SW480 (cell line): Measurements from ENCODE around the gene CLN6.

ENCODE experiments used
- DNase-seq: peaks from one replicate; pipeline ENCODE4 v3.0.0-alpha.2; 2016; ENCODE audit warnings: low spot score

CLN6 gene

DNA sequence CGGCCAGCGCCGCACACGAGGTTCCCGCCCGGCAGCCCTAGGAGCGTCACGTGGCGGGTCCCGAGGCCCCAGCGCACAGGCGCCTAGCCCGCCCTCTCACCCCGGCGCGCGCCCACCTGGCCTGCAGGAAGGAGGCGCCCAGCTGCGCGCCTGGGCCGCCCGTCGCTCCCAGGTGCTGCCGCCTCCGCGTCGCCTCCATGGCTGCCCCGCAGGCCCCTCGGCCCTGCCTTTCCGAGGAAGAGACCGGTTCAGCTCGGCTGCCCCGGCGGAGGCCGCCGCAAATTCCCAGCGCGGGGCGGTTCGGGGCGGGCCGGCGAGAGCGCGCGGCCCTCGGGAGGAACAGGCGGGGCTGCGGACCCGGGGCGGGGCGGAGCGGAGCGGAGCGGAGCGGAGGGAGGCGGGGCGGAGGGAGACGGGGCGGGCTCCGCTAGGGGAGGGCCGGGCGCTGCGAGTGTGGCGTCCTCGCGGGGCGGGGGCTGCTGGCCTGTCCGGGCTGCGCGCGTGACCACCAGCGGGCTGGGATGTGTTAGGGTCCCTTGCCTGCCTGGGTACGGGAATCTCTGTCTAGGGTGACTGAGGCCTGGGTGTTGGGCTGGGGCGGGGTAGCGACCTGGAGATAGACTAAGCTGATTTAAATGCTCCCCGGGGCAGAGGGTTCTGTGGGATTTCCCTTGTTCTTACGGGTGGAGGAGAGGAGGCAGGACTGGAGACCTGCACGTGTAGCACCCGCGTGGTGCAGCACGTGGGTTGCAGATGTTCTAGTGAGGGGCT is at the start of gene CLN6:
CLN6 (minus strand) TSS at position 343 of the 771 bp plus-strand sequence; CDS start at position 199, 144 bp downstream.
- peak; percentile 73 for DNase-seq

DNA sequence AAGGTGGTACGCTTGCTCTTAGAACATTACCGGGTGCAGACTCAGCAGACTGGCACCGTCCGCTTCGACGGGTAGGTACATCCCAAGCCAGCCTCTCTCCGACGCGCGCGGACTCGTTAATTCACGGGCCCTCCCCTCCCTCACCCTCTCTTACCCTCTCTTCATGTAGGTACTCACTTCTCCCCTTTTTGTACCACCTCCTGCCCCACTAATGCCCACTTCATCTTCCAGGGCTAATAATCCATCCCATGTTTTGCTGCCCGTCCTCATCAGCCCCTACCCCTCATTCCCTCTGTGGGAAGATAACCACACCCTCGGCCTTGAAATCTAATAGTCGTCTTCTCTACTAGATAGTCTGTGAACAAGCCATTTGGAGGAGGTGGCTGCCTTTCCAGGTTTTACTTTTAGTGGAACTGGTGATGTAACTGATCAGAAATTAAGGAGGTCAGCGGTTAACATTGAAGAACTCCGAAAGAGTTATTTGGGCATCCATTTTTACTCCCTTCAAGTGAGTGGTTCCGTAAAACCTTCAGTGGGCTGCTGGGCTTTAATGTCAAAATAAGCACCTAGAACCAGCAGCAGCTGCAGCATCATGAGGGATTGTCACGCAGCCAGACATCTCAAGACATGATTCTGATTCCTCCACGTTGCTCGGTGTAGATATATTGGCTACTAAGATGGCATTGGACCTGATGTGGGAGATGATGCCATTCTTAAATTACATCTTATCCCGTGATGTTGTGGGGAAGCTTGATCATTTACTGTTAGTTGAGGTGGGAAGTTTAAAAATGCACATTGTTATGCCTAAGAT is 49.3 kb upstream of the CLN6 start:
- peak; percentile 61 for DNase-seq

DNA sequence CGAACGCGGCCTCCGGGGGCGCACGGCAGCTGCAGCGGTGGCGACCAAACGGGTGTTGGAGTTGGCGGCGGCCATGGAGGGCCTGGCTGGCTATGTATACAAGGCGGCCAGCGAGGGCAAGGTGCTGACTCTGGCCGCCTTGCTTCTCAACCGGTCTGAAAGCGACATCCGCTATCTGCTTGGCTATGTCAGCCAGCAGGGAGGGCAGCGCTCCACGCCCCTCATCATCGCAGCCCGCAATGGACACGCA is 48.7 kb upstream of the CLN6 start:
- peak; percentile 76 for DNase-seq

DNA sequence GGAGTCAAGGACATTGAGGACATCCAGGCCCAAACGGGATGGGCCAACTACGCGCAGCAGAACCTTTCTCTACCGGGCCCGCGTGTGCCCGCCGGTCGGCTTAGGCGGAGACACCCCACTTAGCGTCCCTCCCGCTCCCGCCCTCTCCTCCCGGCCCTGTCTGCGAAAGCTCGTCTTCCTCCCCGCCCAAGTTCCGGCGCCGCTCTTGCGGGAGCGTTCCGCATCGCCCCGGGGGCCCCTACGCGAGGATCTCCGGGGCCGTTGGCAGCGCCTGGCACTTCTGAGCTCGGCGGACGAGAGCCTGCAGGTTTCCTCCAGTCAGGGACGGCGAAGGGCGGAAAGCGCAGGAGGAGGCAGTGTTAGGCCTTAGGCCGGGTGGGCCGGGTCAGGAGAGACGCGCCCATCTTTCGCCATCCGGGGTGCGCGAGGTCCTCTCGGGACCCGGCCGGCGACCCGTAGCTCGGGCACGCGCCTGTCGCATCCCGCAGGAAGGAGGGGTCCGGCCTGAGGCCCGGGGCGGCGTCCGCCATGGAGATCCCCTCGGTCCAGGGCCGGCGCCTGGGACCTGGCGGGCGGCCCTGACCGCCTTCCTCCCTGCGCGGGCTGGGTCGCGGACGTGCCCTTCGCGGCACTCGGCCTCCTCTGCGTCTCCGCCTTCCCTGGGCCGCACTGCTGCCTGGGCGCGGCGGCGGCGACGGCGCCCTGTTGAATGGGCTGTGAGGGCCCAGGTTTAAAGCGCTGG is 48.2 kb upstream of the CLN6 start, which contains the start of gene FEM1B:
FEM1B (plus strand) TSS at position 143 of the 742 bp plus-strand sequence. CDS start 673 bp downstream, outside the sequence.
- peak; percentile 92 for DNase-seq

DNA sequence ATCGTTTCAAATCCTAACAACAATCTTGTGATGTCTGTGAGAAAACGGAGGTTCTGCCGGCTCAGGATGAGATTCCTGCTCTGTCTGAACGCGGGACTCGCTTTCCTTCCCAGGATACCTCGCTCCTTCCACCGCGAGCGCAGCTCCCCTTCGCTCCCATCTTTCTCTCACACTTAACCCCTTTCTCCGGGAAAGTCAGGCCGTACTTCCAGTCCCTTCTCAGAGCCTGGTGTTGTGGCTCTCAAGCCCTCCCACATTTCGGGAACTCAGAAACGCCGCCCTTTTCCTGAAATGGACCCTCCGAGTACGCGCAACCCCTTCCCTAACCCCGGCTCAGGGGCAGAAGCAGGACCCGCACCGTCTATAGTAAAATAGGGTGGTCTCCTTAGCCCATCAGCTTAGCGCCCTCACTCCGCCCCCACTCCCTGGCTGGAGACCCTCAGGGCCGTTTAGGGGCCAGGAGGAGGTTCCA is 47.6 kb upstream of the CLN6 start:
- peak; percentile 52 for DNase-seq

DNA sequence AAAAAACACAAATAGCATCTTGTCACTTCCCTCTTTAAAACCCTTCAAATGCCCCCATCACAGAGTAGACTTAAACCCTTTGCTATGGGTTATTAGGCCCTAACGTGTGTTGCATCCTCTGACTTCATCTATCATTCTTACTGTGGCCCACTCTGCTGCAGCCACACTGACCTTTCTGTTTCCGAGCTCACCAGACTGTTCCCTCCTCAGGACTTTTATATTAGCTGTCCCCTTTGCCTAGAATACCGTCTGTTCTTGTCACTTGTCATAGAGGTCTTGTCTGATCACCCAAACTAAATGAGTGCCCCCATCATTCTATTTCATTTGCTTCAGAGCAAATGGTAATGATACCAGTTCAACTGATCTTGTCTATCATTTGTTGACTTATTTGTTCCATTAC is 47.1 kb upstream of the CLN6 start:
- no peak for DNase-seq

DNA sequence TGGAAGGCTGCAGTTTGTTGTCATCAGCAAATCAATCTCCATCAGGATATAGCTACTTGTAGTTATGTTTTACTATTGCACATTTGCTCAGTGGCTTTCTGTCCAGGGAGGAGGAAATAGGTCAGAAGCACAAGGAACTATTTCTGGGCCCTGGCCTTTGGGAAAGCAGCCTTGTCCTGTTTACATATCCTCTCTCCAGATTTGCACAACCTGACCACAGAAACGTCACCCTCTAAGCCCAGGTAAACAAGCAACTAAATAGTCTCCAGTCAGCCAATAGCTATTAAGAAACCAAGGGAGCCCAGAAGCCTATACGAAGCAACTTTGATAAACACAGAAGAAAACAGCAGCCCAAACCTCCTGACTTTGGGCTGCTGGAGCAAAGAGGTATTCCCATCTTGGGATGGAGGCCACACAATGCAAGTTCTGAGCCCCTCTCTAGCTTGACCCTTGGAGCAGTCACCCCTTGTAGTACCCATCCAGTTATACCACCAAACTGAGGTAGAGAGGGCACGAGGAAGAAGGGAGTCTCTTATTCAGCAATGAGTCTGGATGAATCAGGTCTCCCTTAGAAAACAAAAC is 45.7 kb upstream of the CLN6 start:
- DNase-seq: no peak

DNA sequence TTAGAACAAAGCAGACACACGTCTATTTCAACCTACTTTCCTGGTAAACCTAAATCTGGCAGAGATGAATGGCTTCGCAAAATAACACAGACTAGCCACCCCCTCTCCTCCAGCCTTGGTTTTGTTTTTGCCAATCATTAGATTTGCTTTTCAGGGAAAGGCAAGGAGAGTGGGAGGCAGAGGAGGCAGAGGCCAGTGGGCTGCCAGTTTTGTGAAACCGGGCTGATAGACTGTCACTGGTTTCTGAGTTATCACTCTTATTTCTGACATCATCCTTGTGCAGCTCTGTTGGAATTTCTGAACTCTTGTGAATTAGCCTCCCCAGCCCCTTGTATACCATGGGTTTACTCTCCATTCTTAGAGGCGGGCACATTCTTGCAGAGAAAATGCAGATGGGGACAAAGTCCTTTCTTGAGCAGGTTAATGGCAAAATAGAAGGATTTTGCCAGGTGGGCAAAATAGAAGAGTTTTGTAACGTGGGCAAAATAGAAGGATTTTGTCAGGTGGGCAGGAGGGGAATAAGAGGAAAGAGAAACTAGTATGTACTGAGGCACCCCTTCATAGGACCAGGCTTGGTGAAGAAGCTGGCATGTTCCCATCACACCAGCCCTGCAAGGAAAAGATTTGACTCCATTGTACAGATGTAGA is 44.8 kb upstream of the CLN6 start:
- DNase-seq: no peak

DNA sequence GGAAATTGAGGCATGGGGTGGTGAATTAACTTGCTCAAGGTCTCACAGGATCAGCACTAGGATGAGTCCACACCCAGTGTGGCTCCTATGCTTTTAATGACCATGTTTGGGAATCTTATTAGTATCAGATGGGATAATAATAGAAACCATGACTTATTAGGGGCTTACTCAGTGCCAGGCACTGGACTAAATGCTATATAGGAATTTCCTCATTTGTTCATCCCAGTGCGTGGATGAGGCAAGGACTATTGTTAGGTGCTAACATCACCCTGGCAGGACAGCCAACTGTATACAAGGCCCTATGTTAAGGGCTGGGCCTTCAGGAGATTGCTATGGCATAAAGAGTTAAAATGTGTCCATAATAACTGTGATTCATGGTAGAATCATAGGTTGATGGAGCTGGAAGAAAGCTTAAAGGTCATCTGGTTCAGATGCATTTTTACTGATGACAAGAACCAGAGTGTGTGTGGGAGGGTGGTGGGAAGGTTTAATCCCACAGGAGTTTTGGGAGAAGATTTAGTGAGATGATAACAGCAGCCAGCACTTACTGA is 43.3 kb upstream of the CLN6 start:
- DNase-seq: no peak

DNA sequence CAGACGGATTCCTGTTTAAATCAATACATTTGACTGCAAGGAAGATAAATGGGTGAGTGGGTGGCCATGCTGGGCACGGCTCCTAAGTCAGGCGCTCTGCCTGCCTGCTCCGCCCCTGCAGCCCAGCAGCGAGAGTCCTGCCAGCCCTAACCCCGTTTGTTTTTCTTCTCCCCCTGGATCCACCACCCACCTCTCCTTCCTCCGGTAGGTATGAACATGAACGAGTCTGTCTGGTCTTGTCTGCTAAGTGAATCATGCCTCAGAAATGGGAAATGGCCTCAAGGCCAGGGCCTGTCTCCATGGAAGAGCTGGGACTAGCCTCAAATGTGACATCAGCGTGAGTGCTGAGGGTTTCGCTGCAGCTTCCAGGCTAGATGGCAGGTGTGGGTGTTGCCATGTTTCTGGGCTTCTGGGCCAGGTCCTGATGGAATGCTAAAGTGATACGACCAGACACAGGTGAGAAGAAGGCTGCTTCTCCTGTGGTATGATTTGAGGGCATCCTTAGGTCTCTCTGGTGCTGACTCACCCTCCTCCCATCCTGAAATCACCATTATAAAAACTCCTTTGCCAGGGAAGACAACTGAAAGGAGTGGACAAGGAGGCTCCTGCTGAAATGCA is 42.4 kb upstream of the CLN6 start:
- peak; percentile 61 for DNase-seq

DNA sequence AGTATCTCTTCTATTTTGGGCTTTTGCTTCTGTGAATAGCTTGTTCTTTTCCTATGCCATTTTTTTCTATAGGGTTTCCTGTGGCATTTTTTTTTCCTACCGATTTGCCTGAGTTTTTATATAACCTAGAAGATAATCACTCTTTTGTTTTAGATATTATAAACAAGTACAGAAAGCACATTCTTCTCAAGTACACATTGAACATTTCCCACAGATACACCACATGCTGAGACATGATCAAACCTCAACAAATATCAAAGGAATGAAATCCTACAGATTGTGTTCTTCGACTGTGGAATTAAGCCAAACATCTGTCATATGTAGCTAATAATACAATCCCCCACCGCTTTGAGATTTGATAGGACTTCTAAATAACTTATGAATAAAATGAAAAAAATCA is 38.9 kb upstream of the CLN6 start:
- peak; percentile 16 for DNase-seq

DNA sequence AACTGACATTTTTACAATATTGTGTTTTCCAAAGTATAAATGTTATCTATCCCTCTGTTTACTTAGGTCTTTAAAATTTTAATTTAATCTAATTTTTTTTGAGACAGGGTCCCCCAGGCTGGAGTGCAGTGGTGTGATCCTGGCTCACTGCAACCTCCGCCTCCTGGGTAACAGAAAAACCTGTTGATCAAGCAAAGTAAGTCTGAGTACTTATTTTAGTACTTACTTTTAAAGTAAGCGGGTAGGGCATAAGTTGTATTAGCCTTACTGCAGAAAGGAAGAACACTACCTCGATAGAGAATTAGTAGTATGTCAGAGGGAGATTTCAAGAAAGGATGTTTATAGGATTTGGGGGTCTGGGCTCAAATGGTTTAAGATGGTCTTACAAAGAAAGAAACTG is 36.1 kb upstream of the CLN6 start:
- DNase-seq: no peak

DNA sequence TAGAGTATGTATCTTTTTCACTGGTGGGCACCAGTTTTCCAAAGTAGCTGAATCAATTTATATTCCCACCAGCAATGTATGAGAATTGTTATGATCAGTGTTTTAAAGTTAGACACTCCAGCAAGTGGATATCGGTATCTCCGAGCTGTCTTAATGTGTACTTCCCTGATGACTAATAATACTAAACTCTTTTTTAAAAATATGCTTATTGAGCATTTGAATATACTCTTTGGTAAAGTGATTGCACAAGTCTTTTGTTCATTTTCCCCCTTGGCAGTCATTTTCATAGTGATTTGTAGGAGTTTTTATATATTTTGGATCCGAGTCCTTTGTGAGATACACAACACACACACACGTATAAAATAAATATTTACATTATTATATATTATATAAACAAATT is 35.6 kb upstream of the CLN6 start:
- no peak for DNase-seq

DNA sequence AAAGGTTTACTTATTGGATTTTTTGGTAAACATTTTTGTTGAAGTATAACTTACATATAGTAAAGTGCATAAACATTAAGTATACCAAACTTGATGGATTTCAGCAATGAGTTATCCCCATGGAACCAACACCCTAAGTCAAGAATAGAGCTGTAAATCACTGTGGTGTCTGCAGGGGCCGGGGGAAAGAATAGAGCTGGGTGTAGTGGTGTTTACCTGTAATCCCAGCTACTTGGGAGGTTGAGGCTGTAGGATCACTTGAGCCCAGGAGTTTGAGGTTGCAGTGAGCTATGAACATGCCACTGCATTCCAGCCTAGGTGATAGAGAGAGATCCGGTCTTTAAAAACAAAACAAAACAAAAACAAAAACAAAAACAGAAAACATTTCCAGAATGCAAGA is 34.8 kb upstream of the CLN6 start:
- no peak for DNase-seq

DNA sequence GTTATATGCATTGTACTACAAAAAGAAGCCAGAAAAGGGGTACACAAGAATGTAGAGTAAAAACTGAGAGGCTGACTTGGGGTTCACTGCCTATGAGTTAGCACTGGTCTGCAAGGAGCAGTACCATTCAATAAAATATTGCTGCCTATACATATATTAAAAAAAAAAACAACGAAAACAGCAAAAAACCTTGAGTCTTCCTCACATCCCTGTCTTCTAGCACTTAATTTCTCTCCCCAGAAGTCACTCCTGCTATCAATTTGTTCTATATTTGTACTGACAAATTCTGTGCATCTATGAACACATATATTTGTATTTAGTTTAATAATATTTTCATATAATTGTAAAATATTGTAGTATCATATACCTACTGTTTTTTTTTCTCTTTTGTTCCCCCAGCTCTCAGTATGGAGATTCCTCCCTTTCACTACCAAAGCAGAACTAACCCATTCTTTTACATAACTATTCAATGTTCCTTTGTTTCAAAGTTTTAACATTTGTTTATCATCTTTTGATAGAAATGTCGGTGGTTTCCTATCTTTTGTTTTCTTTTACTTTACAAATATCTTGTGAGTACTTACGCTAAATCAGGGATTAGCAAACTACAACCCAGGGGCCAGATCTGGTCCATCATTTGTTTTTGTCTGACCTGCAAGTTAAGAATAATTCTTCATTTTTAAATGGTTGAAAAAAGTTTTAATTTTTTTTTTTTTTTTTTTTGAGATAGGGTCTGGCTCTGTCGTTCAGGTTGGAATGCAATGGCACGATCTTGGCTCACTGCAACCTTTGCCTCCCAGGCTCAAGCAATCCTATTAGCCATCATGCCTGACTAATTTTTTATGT is 33.2 kb upstream of the CLN6 start:
- DNase-seq: no peak

DNA sequence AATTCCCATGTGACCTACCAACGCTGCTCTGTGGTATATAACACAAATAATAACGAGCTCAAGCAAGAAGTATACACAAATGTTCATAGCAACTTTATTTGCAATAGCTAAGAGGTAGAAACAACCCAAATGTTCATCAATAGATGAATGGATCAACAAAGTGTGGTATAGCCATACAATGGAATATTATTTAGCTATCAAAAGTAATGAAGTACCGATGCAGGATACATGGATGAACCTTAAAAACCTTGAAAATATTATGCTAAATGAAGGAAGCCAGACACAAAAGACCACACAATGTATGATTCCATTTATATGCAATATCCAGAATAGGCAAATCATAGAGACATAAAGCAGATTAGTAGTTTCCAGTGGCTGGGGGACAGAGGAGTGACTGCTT is 32.5 kb upstream of the CLN6 start:
- DNase-seq: no peak

DNA sequence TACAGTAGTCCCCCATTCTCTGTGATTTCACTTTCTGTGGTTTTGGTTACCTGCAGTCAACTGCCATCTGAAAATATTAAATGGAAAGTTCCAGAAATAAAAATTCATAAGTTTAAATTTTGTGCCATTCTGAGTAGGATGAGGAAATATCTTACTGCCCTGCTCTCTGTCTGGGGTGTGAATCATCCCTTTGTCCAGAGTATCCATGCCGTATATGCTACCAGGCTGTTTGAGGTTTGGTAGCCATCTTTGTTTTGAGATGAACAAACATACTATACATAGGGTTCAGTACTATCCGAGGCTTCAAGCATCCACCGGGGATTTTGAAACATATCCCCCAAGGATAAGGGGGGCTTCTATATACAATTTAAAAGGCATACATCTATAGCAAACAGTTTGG is 31.7 kb upstream of the CLN6 start:
- no peak for DNase-seq

DNA sequence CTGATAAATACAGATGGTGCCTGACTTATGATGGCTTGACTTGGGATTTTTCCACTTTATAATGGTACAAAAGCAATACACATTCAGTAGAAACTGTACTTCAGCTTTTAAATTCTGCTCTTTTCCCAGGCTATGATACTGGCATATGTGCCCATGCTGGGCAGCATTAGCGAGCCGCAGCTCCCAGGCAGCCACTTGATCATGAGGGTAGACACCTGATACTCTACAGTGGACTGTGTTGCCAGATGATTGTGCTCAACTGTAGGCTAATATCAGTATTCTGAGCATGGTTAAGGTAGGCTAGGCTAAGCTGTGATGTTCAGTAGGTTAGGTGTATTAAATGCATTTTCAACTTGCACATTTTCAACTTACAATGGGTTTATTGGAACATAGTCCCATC is 30.4 kb upstream of the CLN6 start:
- no peak for DNase-seq

DNA sequence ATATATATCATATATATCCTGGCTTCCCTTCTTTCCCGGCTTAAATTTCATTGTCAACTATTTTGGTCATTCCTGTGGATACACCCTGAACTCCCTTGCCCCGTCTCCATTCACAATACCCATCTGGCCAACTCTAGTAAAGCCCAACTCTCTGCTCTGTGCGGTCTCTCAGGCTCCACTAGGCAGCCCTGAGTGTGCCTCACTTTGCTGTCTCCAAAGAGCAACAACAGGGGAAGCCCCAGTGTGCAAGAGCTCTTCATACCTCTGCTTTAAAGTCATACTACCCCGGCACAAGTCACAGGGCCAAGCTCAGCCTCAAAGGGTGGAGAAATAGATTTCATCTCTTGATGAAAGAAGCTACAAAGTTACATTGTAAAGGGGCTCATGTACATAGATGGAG is 29.2 kb upstream of the CLN6 start:
- no peak for DNase-seq
